A673 (cell line): ENCODE data around the gene PRSS22.

Experiments used
- EZH2 ChIP-seq: fragments of 200-600 bp; sonication (generic); IDR thresholded peaks from 2 replicates; pipeline ENCODE4 v1.6.1; 2017; ENCODE audit warnings: borderline replicate concordance, low read depth, mild to moderate bottlenecking, mixed read lengths, antibody characterized with exemption, low read length; ENCODE audit not compliant: poor library complexity, severe bottlenecking
- TF ChIP-seq, protein P1 (sequence below): fragments of 300-800, 200-600 bp; sonication (generic); conservative IDR thresholded peaks from 2 replicates; pipeline ENCODE4 v1.5.1; 2017; ENCODE audit warnings: low read depth, mild to moderate bottlenecking, antibody characterized with exemption, low read length, moderate library complexity, mixed read lengths

GRCh38 chr16:2836646-2837508 is 21.1 kb downstream of the PRSS22 start:
- TF ChIP-seq, protein P1, sequence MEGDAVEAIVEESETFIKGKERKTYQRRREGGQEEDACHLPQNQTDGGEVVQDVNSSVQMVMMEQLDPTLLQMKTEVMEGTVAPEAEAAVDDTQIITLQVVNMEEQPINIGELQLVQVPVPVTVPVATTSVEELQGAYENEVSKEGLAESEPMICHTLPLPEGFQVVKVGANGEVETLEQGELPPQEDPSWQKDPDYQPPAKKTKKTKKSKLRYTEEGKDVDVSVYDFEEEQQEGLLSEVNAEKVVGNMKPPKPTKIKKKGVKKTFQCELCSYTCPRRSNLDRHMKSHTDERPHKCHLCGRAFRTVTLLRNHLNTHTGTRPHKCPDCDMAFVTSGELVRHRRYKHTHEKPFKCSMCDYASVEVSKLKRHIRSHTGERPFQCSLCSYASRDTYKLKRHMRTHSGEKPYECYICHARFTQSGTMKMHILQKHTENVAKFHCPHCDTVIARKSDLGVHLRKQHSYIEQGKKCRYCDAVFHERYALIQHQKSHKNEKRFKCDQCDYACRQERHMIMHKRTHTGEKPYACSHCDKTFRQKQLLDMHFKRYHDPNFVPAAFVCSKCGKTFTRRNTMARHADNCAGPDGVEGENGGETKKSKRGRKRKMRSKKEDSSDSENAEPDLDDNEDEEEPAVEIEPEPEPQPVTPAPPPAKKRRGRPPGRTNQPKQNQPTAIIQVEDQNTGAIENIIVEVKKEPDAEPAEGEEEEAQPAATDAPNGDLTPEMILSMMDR: no peak
- TF ChIP-seq EZH2: no peak
